ENCODE results near the gene ZNF580. TPM values are rescaled to one million over a fixed set of nuclear protein-coding genes. Genes with fewer than 3 reads are reported as not detected.

Gene ZNF580
- total RNA-seq, 4 donors from 2014 or later = 4.8 to 69.8 (median 19.1) TPM

- no peaks in the 10 kb centered on the region for H3K9me3 ChIP-seq
- intact Hi-C loops (cut with DNase I; ENCODE audit: low total_unique reads) = no loop called here
- TF ChIP-seq POLR2A (IDR thresholded peaks at IDR 0.05) (no peak), CTCF (IDR thresholded peaks at IDR 0.05) (no peak)
- peak; percentile 99 for DNase-seq
- peaks cover 0 to 9% of the 10 kb centered on the region in 2 donors for H3K4me1 ChIP-seq
- H3K27me3 ChIP-seq = no peaks in the 10 kb centered on the region
- peak within 1 kb of the TSS; percentile 94 to 99 for H3K27ac ChIP-seq
- peak within 1 kb of the TSS; percentile 82 to 87 for H3K4me3 ChIP-seq
- H3K36me3 ChIP-seq = no peaks in the 10 kb centered on the region
Measured at GRCh38 chr19:55599468-55599841, 41.3 kb upstream of the ZNF580 start, which contains the start of gene FIZ1. Gene FIZ1 (minus strand): TSS chr19:55599517. CDS start chr19:55597865, 1,652 bp downstream.

GRCh38 chr19:55599842-55600661, 40.8 kb upstream of the ZNF580 start, which contains the start of gene ZNF524:
Gene ZNF524 (plus strand): TSS chr19:55600288. CDS start chr19:55602113, 1,825 bp downstream.
- no peaks in the 10 kb centered on the region for H3K36me3 ChIP-seq
- peak; percentile 85 to 89 for DNase-seq
- peak within 1 kb of the TSS; percentile 94 to 99 for H3K27ac ChIP-seq
- H3K4me3 ChIP-seq = peak within 1 kb of the TSS; percentile 82 to 87
- H3K4me1 ChIP-seq = peaks cover 0 to 12% of the 10 kb centered on the region in 2 donors
- no peaks in the 10 kb centered on the region for H3K9me3 ChIP-seq
- H3K27me3 ChIP-seq = no peaks in the 10 kb centered on the region
- TF ChIP-seq POLR2A (IDR thresholded peaks at IDR 0.05) (peak in 1 of 2 donors; percentile 38), CTCF (IDR thresholded peaks at IDR 0.05) (peak in 2 of 4 experiments; percentile 23 to 33)
- intact Hi-C loops (cut with DNase I; ENCODE audit: low total_unique reads) = loop anchor here (10.0 kb wide), 1 partner anchor 85 kb away; no protein-coding TSS in a partner anchor

- Histone ChIP-seq H3K27me3 (no peaks in the 10 kb centered on the region), H3K9me3 (no peaks in the 10 kb centered on the region), H3K27ac (peak overlapping the region; percentile 94 to 99), H3K4me3 (peak overlapping the region; percentile 82 to 87), H3K36me3 (no peaks in the 10 kb centered on the region), H3K4me1 (peaks cover 0 to 12% of the 10 kb centered on the region in 2 donors)
- DNase-seq = no peak
- intact Hi-C loops (cut with DNase I; ENCODE audit: low total_unique reads) = loop anchor here (10.0 kb wide), 1 partner anchor 86 kb away; no protein-coding TSS in a partner anchor
- TF ChIP-seq CTCF (IDR thresholded peaks at IDR 0.05) (no peak), POLR2A (IDR thresholded peaks at IDR 0.05) (no peak)
Measured at GRCh38 chr19:55600662-55601028, 40.2 kb upstream of the ZNF580 start.

- Histone ChIP-seq H3K27ac (peak overlapping the region; percentile 94 to 99), H3K9me3 (no peaks in the 10 kb centered on the region), H3K36me3 (no peaks in the 10 kb centered on the region), H3K4me3 (peak overlapping the region; percentile 82 to 87), H3K27me3 (no peaks in the 10 kb centered on the region), H3K4me1 (peaks cover 0 to 12% of the 10 kb centered on the region in 2 donors)
- no peak for DNase-seq
- no peak for TF ChIP-seq CTCF (IDR thresholded peaks at IDR 0.05)
- no peak for TF ChIP-seq POLR2A (IDR thresholded peaks at IDR 0.05)
- intact Hi-C loops (cut with DNase I; ENCODE audit: low total_unique reads) = loop anchor here (10.0 kb wide), 1 partner anchor 86 kb away; no protein-coding TSS in a partner anchor
Measured at GRCh38 chr19:55601084-55601483, 39.7 kb upstream of the ZNF580 start.

Measured in uterus (tissue), 4 donors.